ENCODE results near the gene CSF3.

The CSF3 gene

GRCh38 chr17:40061609-40062038, 46.4 kb downstream of the CSF3 start:
- H3K4me2 ChIP-seq: no peak overlapping the region; the same call in 1 of the 2 replicates
- no peak overlapping the region for H3K4me3 ChIP-seq (IDR thresholded peaks at IDR 0.05; ENCODE audit: insufficient read depth, low read depth, low read length)
- TF ChIP-seq CTCF (conservative IDR thresholded peaks at IDR 0.05; ENCODE audit: low read depth, low read length): no peak
- H3K4me1 ChIP-seq (ENCODE audit: low read depth, poor library complexity, severe bottlenecking): peaks cover 25% of the 10 kb centered on the region
- no peak overlapping the region for H3K27ac ChIP-seq
- no peaks in the 10 kb centered on the region; the same call in 1 of the 2 replicates for H3K79me2 ChIP-seq (ENCODE audit: insufficient read depth, low read depth)
- no peak overlapping the region for H3K9ac ChIP-seq
- H3K27me3 ChIP-seq (ENCODE audit: insufficient read depth, low read depth): peaks cover 17% of the 10 kb centered on the region
- H4K20me1 ChIP-seq (ENCODE audit: insufficient read depth): no peaks in the 10 kb centered on the region
- no peak overlapping the region for H2AFZ ChIP-seq (ENCODE audit: low read depth)
- H3K36me3 ChIP-seq (ENCODE audit: insufficient read depth): no peaks in the 10 kb centered on the region

GRCh38 chr17:40062329-40063186, 47.3 kb downstream of the CSF3 start, which contains the start of gene THRA:
THRA (plus strand) TSS chr17:40062965; CDS start chr17:40074489, 11,524 bp downstream.
- H4K20me1 ChIP-seq (ENCODE audit: insufficient read depth): no peaks in the 10 kb centered on the region

DNA sequence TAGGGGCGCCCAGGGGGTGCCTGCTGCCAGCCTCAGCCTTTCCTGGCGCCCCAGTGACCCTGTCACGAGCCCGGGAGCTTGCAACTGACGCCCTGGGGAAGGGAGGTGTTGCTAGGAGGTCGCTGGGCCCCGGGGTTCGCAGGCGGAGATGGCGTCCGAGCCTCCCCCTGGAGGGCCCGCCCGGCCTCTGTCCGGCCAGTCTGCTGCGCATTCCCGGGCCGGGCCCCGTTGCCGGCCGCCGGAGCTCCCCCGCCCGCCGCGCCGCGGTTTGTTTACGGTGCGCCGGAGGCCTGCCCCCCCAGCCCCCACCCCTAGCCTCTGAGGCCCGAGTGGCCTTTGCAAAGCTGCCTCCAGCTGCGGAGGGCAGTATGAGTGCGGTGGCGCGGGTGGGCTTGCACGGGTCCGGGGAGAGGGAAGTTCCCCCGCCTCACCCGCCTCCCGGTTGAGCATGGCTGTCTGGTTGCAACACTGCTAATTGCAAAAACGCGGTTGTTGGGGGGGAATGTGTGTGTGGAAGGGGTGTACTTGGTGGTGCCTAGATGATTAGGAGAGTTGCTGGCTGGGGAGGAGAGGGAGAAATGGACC, 48.0 kb downstream of the CSF3 start:
- Histone ChIP-seq H4K20me1 (ENCODE audit: insufficient read depth) (no peaks in the 10 kb centered on the region), H3K9ac (peak overlapping the region; percentile 82), H3K4me1 (ENCODE audit: low read depth, poor library complexity, severe bottlenecking) (peaks cover 40% of the 10 kb centered on the region), H3K4me2 (peak overlapping the region; percentile 85), H3K79me2 (ENCODE audit: insufficient read depth, low read depth) (peaks cover 4% of the 10 kb centered on the region; the same call in 1 of the 2 replicates), H2AFZ (ENCODE audit: low read depth) (peak overlapping the region; percentile 96), H3K4me3 (IDR thresholded peaks at IDR 0.05; ENCODE audit: insufficient read depth, low read depth, low read length) (no peak overlapping the region), H3K36me3 (ENCODE audit: insufficient read depth) (no peaks in the 10 kb centered on the region), H3K27ac (peak overlapping the region; percentile 41), H3K27me3 (ENCODE audit: insufficient read depth, low read depth) (peaks cover 6% of the 10 kb centered on the region; the same call in 1 of the 2 replicates)
- TF ChIP-seq CTCF (conservative IDR thresholded peaks at IDR 0.05; ENCODE audit: low read depth, low read length): no peak

More at GRCh38 chr17:40062329-40063186, 47.3 kb downstream of the CSF3 start, which contains the start of gene THRA:
- H3K27ac ChIP-seq: peak within 1 kb of the TSS; percentile 41
- H3K4me2 ChIP-seq: peak within 1 kb of the TSS; percentile 85
- H3K79me2 ChIP-seq (ENCODE audit: insufficient read depth, low read depth): no peaks in the 10 kb centered on the region; the same call in 1 of the 2 replicates
- no peaks in the 10 kb centered on the region for H3K36me3 ChIP-seq (ENCODE audit: insufficient read depth)
- no peak for TF ChIP-seq CTCF (conservative IDR thresholded peaks at IDR 0.05; ENCODE audit: low read depth, low read length)
- peak within 1 kb of the TSS; percentile 82 for H3K9ac ChIP-seq
- H3K4me1 ChIP-seq (ENCODE audit: low read depth, poor library complexity, severe bottlenecking): peaks cover 32% of the 10 kb centered on the region
- H3K27me3 ChIP-seq (ENCODE audit: insufficient read depth, low read depth): peaks cover 9% of the 10 kb centered on the region; the same call in 1 of the 2 replicates
- peak within 1 kb of the TSS; percentile 96 for H2AFZ ChIP-seq (ENCODE audit: low read depth)
- H3K4me3 ChIP-seq (IDR thresholded peaks at IDR 0.05; ENCODE audit: insufficient read depth, low read depth, low read length): no peak within 1 kb of the TSS

- H3K4me3 ChIP-seq (IDR thresholded peaks at IDR 0.05; ENCODE audit: insufficient read depth, low read depth, low read length): no peak overlapping the region
- peaks cover 6% of the 10 kb centered on the region; the same call in 1 of the 2 replicates for H3K27me3 ChIP-seq (ENCODE audit: insufficient read depth, low read depth)
- peak overlapping the region; percentile 85 for H3K4me2 ChIP-seq
- no peaks in the 10 kb centered on the region for H4K20me1 ChIP-seq (ENCODE audit: insufficient read depth)
- H3K36me3 ChIP-seq (ENCODE audit: insufficient read depth): no peaks in the 10 kb centered on the region
- H3K9ac ChIP-seq: peak overlapping the region; percentile 82; the same call in 1 of the 2 replicates
- H3K4me1 ChIP-seq (ENCODE audit: low read depth, poor library complexity, severe bottlenecking): peaks cover 45% of the 10 kb centered on the region
- peak overlapping the region; percentile 96; the same call in 1 of the 2 replicates for H2AFZ ChIP-seq (ENCODE audit: low read depth)
- peaks cover 7% of the 10 kb centered on the region; the same call in 1 of the 2 replicates for H3K79me2 ChIP-seq (ENCODE audit: insufficient read depth, low read depth)
- no peak overlapping the region for H3K27ac ChIP-seq
- no peak for TF ChIP-seq CTCF (conservative IDR thresholded peaks at IDR 0.05; ENCODE audit: low read depth, low read length)
These were observed 48.8 kb downstream of the CSF3 start for GRCh38 chr17:40063901-40064531.

All from KMS-11 (cell line).